NCI-H2171 treated with DMSO at 0.1 percent for 48 hours (cell line): ENCODE measurements around the gene HSPA4L.

Source experiments
- DNase-seq: peaks from one replicate; lab custom pipeline; 2025; lab: John Stamatoyannopoulos, UW

The HSPA4L gene

GRCh38 chr4:127870281-127870680 lies 88.2 kb downstream of the HSPA4L start:
- DNase-seq = no peak

- no peak for DNase-seq
These were observed 88.6 kb downstream of the HSPA4L start for GRCh38 chr4:127870688-127871087.

GRCh38 chr4:127875791-127876190 lies 93.7 kb downstream of the HSPA4L start:
- DNase-seq = no peak

DNA sequence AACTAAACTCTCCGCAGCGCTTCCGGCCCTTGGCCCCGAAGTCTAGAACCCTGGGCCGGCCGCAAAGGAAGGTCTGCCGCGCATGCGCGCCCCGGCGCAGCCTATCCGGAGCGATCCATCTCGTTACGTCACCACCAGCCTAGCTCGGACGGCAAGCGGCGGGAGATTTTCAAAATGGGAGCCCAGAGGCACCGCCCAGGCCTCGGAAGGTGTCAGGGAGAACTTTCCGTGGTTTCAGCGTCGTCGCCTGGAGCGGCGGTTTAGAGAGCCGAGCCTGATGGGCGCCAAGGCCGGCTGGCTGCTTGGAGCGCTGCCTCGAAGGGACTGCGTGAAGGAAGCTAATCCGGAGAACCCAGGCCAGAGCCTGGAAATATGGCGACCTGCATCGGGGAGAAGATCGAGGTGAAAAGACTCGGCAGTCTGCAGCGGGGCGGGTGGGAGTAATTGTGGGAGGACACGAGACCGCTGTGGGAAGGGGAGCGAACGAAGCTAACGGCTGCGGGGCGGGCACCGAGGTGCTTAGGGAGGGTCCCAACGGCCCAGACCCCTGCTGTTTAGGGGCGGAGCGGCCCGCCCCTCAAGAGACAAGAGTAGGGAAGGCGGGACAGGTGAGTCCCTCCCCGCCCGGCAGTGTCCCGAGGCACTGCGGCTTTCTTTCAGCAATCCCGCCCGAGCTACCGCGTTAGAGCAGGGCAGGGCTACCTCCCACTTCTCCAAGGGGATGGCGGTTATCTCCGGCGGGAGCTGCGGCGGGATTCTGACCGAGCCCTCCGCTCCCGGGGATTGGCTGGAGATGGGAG lies 98.8 kb downstream of the HSPA4L start, which contains the start of gene PLK4:
Gene PLK4, plus strand, starts transcription at position 131 of the 800 bp plus-strand sequence. Its CDS starts 242 bp downstream, at position 373.
- DNase-seq = peak; percentile 88

- no peak for DNase-seq
These were observed 99.4 kb downstream of the HSPA4L start for GRCh38 chr4:127881563-127881864.

- peak; percentile 81 for DNase-seq
These were observed 106.4 kb downstream of the HSPA4L start for GRCh38 chr4:127888559-127888958.

DNA sequence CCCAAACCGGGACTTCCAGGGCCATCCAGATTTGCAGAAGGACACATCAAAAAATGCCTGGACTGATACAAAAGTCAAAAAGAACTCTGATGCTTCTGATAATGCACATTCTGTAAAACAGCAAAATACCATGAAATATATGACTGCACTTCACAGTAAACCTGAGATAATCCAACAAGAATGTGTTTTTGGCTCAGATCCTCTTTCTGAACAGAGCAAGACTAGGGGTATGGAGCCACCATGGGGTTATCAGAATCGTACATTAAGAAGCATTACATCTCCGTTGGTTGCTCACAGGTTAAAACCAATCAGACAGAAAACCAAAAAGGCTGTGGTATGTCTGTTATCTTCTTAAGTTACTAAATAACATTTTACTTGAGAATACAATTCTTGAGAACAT lies 107.8 kb downstream of the HSPA4L start:
- peak; percentile 7 for DNase-seq
